GM10248 (cell line): Measurements from ENCODE around the gene CACNA2D3.

ENCODE experiments used
- CTCF ChIA-PET: fragments of 300-600 bp; sonication (Branson Sonifier 250); formaldehyde crosslinking; extraction: SDS; loops from one replicate; lab custom pipeline; 2021; ENCODE audit warnings: antibody characterized with exemption; lab: Yijun Ruan, JAX
- POLR2A ChIA-PET: fragments of 350-650 bp; sonication (Branson Sonifier 250); formaldehyde crosslinking; extraction: SDS; loops from one replicate; lab custom pipeline; 2020; ENCODE audit warnings: antibody characterized with exemption; lab: Yijun Ruan, JAX
- DNase-seq: peaks from one replicate; pipeline ENCODE4 v3.0.0; 2012; ENCODE audit errors: extremely low spot score
- TF ChIP-seq, protein P1 (sequence below): IDR thresholded peaks from 2 replicates; pipeline ENCODE4 v1.5.1; 2012; ENCODE audit warnings: mild to moderate bottlenecking, low read depth; ENCODE audit errors: extremely low read depth, missing control alignments, control extremely low read depth

The CACNA2D3 gene

GRCh38 chr3:54122324-54123002 lies at the start of gene CACNA2D3:
TSS of gene CACNA2D3 (plus strand) at chr3:54122552.
- TF ChIP-seq, protein P1, sequence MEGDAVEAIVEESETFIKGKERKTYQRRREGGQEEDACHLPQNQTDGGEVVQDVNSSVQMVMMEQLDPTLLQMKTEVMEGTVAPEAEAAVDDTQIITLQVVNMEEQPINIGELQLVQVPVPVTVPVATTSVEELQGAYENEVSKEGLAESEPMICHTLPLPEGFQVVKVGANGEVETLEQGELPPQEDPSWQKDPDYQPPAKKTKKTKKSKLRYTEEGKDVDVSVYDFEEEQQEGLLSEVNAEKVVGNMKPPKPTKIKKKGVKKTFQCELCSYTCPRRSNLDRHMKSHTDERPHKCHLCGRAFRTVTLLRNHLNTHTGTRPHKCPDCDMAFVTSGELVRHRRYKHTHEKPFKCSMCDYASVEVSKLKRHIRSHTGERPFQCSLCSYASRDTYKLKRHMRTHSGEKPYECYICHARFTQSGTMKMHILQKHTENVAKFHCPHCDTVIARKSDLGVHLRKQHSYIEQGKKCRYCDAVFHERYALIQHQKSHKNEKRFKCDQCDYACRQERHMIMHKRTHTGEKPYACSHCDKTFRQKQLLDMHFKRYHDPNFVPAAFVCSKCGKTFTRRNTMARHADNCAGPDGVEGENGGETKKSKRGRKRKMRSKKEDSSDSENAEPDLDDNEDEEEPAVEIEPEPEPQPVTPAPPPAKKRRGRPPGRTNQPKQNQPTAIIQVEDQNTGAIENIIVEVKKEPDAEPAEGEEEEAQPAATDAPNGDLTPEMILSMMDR: no peak
- DNase-seq: no peak
- ChIA-PET POLR2A (no interaction called here), CTCF (no interaction called here)

DNA sequence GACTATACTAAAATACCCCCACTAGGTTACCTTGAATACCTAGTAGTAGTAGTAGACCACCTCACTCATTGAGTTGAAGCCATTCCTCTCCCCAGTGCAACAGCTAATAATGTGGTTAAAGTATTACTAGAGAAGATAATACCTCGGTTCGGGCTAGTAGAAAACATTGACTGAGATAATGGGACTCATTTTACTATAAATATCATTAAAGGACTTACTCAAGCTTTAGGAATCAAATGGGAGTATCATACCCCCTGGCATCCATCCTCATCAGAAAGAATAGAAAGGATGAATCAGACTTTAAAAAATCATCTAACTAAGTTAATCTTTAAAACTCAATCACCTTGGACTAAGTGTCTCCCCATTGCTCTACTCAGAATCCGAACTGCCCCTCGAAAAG lies 49.0 kb upstream of the CACNA2D3 start:
- POLR2A ChIA-PET: no interaction called here
- CTCF ChIA-PET: interaction anchor here (1.3 kb wide), 1 partner anchor 12 kb away, joined by 3 read pairs; no protein-coding TSS in a partner anchor
- no peak for DNase-seq
- TF ChIP-seq, protein P1: no peak

- DNase-seq: no peak
- ChIA-PET CTCF (interaction anchor here (1.8 kb wide), 1 partner anchor 17 kb away, joined by 5 read pairs; no protein-coding TSS in a partner anchor), POLR2A (interaction anchor here (0.6 kb wide), 1 partner anchor 612 kb away, joined by 4 read pairs; no protein-coding TSS in a partner anchor)
- TF ChIP-seq, protein P1: no peak
These were observed 43.0 kb upstream of the CACNA2D3 start for GRCh38 chr3:54079314-54079713.

DNA sequence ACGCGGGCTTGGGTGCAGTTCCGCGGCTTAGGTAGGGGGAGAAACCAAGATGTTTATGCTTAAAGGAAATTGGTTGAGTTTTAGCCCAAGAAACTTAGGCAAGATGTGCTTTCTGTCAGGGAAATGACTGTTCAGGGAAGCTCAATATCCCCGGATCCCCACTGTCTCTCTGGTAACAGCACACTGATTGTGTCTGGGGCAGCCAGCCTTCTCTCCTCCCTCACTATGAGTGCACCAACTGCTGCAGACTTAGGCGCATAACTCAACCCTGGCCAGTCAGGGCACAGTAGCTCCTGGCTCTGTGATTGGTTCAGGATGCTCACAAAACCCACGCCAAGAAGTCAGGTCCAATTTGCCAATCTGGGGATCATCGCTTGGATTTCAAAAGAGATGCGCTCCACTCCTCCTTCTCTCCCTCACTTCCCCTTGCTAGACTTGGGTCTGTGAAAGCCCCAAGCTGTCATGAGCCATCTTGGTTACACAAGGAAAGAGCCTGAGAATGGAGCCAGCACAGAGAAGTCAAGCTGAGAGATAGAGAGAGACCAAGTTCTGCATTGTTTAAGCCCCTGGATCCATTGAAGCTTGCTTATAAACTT lies 42.5 kb upstream of the CACNA2D3 start:
- TF ChIP-seq, protein P1: no peak
- CTCF ChIA-PET: interaction anchor here (1.8 kb wide), 1 partner anchor 16 kb away, joined by 5 read pairs; no protein-coding TSS in a partner anchor
- DNase-seq: no peak
- POLR2A ChIA-PET: interaction anchor here (0.6 kb wide), 1 partner anchor 613 kb away, joined by 4 read pairs; no protein-coding TSS in a partner anchor

- POLR2A ChIA-PET: no interaction called here
- DNase-seq: no peak
- TF ChIP-seq, protein P1: no peak
- CTCF ChIA-PET: interaction anchor here (1.5 kb wide), 1 partner anchor 9 kb away, joined by 3 read pairs; no protein-coding TSS in a partner anchor
These were observed 38.4 kb upstream of the CACNA2D3 start for GRCh38 chr3:54083921-54084320.

DNA sequence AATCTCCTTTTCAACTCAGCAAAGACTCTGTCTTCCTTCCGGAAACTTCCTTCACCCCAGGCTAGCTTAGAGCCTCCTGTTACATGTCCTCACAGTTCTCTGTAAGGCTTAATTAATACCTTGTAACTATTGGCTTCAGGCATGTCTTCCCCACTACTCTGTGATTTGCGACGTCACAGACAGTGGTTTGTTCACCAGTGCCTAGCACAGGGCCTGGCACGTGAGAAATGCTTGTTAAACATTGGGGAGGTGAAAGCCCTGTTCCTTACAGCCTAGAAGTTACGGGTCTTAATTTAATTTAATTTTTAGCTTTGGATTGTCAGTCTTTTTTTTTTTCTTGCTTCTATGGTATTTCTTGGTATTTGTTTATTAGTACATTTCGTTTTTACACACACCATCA lies 36.4 kb upstream of the CACNA2D3 start:
- no peak for DNase-seq
- CTCF ChIA-PET: no interaction called here
- TF ChIP-seq, protein P1: no peak
- POLR2A ChIA-PET: no interaction called here
